ENCODE measurements around the gene RAB11FIP3. TPM values are rescaled to one million over a fixed set of nuclear protein-coding genes. Genes with fewer than 3 reads are reported as not detected.
"Not testable (repeated sequence)": the region's sequence is repeated elsewhere in the genome, so short reads cannot be mapped to it uniquely, and the experiment has no call there.

Gene RAB11FIP3
- total RNA-seq, 1 donor from 2014 or later = 53.8 TPM

DNA sequence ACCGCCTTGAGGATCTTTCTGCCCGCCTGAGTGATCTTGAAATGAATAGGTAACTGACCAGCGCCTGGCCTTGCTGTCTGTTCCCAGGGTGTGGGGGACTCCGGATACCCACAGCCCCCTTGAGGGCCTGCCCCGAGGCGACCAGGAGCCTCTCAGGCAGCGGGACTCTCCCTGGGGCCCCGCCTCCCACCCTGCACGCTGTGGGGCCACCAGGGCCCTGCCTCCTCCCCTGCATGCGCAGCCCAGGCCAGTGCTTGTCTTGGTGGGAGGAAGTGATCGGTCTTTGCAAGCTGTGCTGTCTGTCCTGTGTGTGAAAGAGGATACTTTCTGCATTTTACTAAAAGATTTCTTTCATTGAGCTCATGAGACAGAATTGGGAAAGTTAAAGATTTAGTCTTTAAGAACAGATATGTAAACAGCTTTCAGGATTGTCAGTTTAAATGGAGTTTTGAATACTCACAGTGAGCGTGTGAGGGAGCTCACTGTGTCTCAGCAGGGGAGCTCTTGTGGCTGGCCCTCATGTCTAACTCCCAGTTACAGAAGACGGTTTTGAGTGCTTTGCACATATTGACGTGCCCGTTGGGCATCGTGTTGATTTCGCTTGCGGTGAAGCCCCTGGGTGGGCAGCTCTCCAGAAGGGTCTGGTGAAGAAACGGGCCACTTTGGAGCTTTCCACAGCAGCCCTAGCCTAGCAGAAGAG is 65.9 kb downstream of the RAB11FIP3 start:
- DNase-seq (ENCODE audit: extremely low read depth, low read depth, low spot score) = no peak

DNA sequence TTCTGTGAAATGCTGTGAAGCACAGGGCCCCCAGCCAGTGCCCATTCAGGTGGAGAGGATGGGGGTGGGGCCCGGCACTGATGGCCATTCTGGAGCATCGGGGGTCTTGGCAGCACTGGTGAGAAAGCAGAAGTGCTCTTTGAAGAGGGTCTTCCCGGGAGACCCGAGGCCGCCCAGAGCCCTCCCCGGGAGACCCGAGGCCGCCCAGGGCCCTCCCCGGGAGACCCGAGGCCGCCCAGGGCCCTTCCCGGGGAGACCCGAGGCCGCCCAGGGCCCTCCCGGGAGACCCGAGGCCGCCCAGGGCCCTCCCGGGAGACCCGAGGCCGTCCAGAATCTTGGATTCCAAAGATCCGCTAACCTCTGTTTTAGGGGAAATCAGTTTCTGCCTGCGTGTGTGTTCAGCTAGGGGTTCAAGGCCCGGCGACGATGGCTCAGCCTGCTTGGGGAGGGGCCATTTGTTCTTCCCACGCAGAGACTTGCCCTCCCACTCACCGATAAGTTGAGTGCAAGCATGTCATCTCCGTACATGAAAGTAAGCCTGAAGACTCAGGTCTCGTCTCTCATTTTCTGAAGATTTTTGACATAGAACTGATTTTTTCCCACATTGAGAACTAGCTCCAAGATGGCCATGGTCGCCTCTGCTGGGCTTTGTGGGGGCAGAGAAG is 66.9 kb downstream of the RAB11FIP3 start:
- DNase-seq (ENCODE audit: extremely low read depth, low read depth, low spot score) = no peak

DNA sequence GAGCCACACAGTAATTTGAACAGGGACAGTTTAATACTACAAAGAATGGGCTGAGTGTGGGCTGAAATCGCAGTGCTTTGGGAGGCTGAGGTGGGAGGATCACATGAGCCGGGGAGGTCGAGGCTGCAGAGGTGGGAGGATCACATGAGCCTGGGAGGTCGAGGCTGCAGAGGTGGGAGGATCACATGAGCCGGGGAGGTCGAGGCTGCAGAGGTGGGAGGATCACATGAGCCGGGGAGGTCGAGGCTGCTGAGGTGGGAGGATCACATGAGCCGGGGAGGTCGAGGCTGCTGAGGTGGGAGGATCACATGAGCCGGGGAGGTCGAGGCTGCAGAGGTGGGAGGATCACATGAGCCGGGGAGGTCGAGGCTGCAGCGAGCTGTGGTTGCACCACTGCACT is 69.2 kb downstream of the RAB11FIP3 start:
- DNase-seq (ENCODE audit: extremely low read depth, low read depth, low spot score) = not testable (repeated sequence)

DNA sequence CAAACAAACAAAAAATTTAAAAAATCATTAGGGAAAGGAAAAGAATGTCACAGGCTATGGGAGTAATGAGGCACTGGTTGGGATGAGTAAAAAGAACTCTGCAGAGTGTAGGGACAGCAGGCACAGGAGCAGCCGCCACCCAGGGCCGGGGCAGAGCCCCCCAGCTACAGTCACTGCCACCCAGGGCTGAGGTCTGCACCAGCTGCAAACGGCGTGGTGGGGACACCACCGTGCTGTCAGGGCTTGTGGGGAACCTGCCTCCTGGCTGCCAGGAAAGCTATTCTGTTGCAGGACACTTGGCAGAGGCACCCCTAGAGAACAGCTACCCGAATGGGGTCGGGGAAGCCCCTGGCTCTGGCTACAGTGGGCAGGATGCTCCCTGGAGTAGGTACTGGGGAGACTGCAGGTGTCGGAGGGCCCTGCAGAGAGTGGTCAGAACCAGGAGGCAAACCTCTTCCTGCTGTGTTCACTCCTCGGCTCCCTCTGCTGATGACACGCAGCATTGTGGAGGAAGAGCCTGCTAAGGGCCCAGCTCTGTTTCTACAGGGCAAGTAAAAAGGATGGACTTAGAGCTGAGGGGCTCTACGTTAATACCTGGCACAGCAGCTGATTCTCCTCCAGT is 69.8 kb downstream of the RAB11FIP3 start:
- DNase-seq (ENCODE audit: extremely low read depth, low read depth, low spot score) = no peak

DNA sequence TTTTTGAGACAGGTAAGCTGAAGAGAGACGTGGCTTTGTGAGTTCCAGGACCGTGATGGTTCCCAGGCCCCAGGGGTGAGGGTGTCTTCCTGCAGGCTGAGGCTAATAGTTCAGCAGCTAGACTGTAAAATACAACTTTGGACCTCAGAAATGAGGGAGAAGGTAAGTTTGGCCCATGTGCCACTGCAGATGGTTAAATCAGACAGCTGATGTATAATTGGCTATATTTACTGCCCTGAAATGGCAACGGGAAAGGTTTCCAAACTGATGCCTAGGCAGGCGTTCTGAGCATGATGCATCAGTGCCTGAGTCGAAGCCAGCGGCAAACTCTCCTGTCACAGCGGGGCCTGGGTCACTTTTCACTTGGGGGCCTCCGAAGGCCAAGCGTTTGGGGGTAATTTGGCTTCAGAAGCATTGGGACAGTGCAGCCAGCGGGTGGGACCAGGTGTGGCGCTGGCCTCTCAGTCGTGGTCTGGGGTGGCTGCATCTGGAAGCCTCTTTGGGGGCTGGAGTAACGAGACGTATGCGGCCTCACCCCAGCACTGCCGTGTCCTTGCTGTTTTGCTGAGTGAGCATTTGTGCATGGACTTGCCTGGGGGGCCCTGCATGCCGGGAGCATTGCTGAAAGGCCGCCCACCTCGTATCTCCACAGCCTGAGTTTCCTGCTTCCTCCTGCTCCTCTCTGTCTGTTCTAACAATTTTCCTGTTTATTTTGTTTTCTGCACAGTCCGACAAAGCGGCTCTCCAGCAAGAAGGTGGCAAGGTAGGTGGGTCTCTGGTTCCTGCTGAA is 70.8 kb downstream of the RAB11FIP3 start:
- DNase-seq (ENCODE audit: extremely low read depth, low read depth, low spot score) = no peak

DNA sequence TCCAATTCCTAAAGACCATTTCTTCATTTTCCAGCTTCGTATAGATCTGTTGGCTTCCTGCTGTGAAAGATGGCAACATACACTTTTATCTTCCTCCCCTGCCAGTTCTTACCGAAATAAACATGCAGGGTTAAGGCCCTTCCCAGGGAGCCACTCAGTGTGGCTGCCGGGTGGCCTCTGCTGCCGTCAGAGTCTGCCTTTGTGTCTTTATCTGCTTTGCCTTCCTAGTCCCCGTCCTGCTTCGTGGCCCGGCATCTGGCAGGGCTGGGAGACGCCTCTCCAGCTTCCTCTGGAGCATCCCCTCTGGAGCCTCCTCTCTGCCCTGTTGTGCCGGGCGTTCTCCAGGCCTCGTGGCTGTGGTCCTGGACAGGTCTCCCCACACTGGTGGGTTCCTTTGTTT is 71.8 kb downstream of the RAB11FIP3 start:
- no peak for DNase-seq (ENCODE audit: extremely low read depth, low read depth, low spot score)

DNA sequence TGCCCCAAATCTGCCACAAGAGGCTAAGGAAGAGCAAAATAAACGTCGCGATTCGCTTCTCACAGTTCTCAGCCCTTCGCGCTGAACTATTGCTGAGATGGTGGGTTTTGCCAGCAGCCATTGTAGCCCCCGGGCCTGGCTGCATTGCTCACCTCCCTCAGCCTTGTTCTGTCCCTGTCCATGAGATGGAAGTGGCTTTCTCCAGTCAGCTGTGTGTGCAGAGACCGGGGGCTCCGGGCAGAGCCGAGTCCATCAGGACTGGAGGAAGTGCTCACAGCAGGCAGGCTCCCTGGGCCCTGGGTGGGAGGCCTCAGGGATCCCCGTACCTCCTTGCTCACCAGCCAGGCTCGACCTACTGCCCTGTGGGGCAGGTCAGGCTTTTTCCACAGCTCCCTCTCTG is 74.5 kb downstream of the RAB11FIP3 start:
- DNase-seq (ENCODE audit: extremely low read depth, low read depth, low spot score) = no peak

DNA sequence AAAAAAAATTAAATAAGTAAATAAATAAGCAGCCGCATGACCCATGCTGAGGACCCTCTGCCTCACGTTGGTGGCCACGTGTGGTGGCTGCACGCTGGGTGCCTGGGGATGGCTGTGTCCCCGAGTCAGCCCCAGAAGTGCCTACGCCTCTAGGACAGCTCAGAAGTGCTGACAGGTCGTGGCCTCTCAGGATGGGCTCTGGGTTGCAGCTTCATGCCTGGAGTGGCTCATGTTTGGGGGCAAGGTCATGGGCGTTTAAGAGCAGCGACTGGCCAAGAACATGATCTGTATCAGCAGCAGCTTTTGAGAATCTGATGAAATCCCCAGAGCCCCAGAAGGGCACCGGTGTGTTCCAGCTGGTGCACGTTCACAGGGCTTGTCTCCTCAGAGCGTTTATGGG is 75.3 kb downstream of the RAB11FIP3 start:
- no peak for DNase-seq (ENCODE audit: extremely low read depth, low read depth, low spot score)

DNA sequence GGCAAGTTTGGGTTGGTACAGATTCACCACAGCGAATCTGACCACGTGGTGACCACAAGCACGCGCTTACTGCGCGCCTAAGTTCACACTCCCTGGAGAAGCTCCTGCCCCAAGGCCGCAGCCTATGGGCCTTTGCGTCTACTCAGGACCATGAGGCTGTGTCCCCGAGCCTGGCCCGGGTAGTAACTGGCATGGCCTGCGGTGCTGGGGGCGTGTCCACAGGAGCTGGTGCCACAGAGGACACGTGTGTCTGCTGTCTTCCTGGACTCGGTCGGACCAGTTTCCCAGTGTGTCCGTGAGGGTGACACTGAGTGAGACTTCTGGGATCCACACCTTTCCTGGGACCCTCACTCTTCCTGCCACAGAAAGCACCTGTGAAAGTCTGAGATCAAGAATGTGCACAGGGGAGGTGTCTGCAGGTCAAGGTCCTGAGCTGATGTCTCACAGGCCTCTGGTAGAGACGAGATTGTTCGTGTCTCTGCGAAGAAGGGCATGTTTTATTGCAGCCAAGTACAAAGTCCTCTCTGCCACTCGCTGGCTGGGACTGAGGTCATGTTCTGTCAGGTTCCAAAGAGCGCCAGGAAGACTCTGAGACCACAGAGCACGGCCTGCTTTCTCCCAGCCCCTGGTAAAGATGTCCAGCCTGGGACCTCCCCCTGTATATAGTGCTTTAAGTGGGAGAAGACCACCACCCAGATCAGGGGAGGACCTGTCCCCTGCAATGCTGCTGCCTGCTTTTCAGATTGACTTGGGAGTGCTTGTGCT is 76.9 kb downstream of the RAB11FIP3 start:
- DNase-seq (ENCODE audit: extremely low read depth, low read depth, low spot score) = no peak

DNA sequence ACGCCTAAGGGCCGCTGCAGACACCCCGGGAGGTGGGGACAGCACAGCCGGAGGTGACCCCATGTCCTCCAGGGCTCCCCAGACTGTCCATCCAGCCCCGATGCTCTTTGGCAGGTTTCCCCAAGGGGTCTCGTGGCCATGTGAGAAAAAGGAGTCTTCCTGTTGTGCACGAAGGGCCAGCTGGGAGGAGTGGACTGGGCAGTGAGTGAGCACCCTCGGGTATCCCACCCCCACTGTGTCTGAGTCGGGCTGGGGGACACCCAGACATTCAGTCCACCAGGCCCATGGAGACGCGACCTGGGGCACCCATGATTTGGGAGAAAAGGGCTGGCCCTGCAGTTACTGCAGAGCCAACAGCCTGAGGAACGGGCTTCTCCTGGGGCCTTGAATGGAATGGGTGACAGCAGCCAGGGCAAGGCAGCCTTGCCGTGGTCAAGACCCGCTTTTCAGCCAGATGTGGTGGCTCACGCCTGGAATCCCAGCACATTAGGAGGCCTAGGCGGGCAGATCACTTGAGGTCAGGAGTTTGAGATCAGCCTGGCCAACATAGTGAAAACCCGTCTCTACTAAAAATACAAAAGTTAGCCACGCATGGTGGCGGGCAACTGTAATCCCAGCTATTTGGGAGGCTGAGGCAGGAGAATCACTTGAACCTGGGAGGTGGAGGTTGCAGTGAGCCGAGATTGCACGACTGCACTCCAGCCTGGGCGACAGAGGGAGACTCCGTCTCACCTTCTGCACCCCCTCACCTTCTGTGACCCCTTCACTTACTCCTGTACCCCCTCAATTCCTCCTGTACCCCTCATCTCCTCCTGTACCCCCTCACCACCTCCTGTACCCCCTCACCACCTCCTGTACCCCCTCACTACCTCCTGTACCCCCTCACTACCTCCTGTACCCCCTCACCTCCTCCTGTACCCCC is 78.0 kb downstream of the RAB11FIP3 start:
- DNase-seq (ENCODE audit: extremely low read depth, low read depth, low spot score) = no peak

DNA sequence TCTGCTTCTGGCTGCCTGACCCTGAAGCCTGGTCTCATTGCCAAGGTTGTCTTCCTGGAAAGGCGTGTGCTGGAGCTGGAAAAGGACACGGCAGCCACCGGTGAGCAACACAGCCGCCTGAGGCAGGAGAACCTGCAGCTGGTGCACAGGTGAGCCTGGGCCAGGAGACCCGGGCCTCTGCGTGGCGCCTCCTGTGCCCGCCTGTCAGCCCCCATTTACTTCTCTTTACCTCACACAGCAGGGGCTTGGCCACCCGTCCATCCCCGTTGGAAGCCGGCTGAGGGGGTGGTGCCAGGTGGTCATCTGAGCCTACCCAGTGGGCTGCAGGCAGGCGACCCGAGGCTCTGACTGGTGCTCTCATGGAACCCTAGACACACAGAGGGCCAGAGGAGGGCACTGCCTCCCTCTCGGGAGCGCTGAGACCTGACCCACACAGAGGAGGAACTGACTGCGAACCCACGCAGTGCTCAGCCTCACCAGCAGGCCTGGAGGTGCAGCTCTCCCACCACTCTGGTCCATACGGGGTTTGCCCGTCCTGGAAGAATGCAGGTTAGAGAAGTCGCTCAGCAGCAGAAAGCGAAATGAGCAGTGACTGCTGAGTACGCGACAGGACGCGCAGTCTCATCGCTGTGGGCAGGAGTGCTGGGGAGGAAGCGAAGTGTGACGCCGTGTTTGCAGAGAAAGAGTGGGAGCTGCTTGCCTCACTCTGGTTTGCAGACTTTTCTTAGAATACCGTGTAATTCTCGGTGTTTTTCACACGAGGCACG is 80.2 kb downstream of the RAB11FIP3 start:
- no peak for DNase-seq (ENCODE audit: extremely low read depth, low read depth, low spot score)

DNA sequence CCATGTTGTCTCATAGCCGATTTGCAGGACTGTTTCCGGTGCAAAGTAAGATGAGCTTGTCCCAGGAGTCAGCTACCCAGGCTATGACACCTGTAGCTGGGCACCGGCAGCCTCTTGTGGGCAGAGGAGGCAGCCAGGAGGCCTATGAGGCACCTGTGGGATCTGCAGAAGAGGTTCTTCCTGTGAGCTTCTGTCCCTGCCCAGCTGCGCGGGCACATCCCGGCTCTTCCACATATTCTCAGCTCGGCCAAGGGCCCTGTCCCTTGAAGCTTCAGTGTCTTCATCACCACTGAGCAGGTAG is 80.7 kb downstream of the RAB11FIP3 start:
- DNase-seq (ENCODE audit: extremely low read depth, low read depth, low spot score) = no peak

DNA sequence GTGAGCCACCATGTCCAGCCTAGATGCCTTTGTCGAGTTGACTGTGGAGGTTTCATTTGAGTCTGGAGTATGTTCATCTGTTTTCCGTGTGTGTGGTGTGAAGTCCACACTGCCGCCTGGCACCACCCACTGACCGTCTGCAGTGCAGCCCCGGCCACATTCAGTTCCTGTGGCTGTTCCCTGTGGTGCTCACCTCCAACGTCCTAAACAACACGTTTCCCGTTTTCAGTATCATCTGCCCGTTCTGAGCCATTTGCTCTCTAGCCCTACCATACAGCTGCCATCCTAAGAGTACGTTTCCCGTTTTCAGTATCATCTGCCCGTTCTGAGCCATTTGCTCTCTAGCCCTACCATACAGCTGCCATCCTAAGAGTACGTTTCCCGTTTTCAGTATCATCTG is 82.1 kb downstream of the RAB11FIP3 start:
- not testable (repeated sequence) for DNase-seq (ENCODE audit: extremely low read depth, low read depth, low spot score)

DNA sequence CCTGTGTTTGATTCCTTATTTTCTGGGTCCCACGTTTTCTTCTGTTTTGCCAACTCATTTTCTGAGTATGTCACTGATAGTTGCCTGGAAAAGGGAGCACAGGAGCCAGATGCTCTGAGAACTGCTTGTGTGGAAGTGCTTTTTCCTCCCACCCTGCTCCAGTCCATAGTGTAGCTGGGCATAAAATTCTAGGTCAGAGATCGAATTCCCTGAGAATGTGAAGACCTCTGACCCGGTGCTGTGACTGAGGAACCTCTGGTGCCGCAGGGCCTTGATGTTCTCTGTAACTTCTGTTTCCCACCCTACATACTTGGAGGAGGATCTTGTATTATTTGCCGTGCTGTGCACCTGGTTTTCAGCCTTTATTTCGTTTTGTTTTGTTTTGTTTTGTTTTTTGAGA is 82.5 kb downstream of the RAB11FIP3 start:
- no peak for DNase-seq (ENCODE audit: extremely low read depth, low read depth, low spot score)

DNA sequence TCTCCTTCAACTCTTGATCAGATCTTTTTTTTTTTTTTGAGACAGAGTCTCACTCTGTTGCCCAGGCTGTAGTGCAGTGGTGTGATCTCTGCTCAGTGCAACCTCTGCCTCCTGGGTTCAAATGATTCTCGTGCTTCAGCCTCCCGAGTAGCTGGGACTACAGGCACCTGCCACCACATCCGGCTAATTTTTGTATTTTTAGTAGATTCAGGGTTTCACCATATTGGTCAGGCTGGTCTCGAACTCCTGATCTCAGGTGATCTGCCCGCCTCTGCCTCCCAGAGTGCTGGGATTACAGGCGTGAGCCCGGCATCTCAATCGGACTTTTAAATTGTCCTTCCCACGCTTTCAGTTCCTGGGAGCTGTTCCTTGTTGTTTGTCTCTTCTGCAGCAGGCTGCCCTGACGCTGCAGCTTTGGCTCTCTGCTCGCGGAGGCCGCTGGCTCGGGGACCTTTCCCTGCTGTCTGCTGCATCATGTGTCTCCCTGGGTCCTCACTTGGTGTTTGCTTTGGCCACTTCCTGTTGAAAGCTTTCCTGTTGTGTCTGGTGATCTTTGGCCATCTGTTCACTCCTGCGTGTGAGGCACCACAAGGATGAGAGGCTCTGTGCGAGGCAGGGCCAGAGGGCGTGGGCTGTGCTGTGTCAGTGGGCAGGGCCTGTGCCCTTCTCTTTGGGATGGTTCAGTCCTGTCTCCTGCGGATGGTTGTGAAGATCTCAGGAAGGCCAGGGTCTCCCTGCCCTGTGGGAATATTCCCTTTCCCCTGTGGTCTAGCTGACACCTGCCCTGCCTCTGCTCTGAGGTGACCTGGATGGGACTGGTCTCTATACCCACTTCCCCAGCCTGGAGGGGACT is 83.7 kb downstream of the RAB11FIP3 start:
- no peak for DNase-seq (ENCODE audit: extremely low read depth, low read depth, low spot score)

DNA sequence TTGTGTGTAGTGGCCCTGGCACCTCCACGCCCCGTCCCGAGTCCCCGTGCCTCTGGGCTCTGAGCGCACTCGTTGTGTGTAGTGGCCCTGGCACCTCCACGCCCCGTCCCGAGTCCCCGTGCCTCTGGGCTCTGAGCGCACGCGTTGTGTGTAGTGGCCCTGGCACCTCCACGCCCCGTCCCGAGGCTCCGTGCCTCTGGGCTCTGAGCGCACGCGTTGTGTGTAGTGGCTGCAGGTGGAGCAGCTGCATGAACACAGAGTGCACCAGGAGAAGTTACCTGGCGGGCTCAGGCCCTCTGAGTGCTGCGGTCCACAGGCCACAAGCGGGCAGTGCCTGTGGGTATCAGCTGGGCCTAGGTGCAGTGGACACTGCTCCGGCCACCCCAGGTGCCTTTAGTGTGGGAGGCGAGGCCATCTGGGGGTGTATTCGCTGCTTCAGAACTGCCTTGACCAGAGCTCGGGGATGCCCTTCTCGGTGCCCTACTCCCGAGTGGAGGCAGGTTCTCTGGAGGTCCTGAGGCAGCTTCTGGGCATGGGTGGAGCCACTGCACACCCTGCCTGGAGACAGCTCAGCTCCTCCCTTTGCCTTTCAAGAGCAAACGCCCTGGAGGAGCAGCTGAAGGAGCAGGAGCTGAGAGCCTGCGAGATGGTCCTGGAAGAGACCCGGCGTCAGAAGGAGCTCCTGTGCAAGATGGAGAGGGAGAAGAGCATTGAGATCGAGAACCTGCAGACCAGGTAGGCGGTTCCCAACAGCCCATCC is 84.8 kb downstream of the RAB11FIP3 start:
- DNase-seq (ENCODE audit: extremely low read depth, low read depth, low spot score) = no peak

DNA sequence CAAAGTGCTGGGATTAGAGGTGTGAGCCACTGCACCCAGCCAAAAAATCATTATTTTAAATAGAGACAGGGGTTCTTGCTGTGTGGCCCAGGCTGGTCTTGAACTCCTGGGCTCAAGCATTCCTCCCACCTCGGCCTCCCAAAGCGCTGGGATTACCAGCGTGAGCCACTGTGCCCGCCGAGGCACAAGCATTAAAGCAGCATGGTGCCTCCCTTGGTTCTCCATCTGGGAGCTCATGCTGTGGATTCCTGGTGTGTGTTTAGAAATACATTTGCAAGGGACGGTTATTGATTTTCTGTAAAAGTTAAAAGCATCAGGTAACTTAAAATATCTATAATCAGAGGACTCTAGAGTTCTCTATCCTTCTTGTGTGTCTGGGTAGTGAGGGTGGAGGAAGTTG is 87.4 kb downstream of the RAB11FIP3 start:
- DNase-seq (ENCODE audit: extremely low read depth, low read depth, low spot score) = no peak
